HepG2 (cell line): ENCODE results near the gene C3orf18. TPM values are rescaled to one million over a fixed set of nuclear protein-coding genes. Genes with fewer than 3 reads are reported as not detected.

Source experiments
- AHR ChIP-seq: IDR thresholded peaks from 2 replicates; pipeline ENCODE4 v1.6.1; 2018; ENCODE audit warnings: missing genetic modification reagents, missing compliant biosample characterization
- ARNT2 ChIP-seq: sonication (generic); formaldehyde crosslinking; IDR thresholded peaks from 2 replicates; pipeline ENCODE4 v1.8.0; 2022; ENCODE audit warnings: mild to moderate bottlenecking, low read depth, missing genetic modification reagents, moderate library complexity
- ASH2L ChIP-seq: fragments of 300-600, 200-600 bp; sonication (generic); IDR thresholded peaks from 2 replicates; pipeline ENCODE4 v1.7.0; 2017; ENCODE audit warnings: low read depth, mild to moderate bottlenecking, moderate library complexity, mixed read lengths, low read length; ENCODE audit not compliant: insufficient read length
- DR1 ChIP-seq: sonication (generic); formaldehyde crosslinking; IDR thresholded peaks from 2 replicates; pipeline ENCODE4 v1.8.0; 2021; ENCODE audit warnings: mild to moderate bottlenecking, missing genetic modification reagents, inconsistent platforms
- EED ChIP-seq: sonication (generic); formaldehyde crosslinking; IDR thresholded peaks from 2 replicates; pipeline ENCODE4 v1.5.0; 2020; ENCODE audit warnings: mild to moderate bottlenecking, missing genetic modification reagents
- HMG20B ChIP-seq: conservative IDR thresholded peaks from 2 replicates; pipeline ENCODE4 v1.6.1; 2016; ENCODE audit warnings: missing genetic modification reagents, missing compliant biosample characterization
- HOXA3 ChIP-seq: sonication (generic); formaldehyde crosslinking; IDR thresholded peaks from 2 replicates; pipeline ENCODE4 v1.5.0; 2020; ENCODE audit warnings: missing genetic modification reagents
- KLF15 ChIP-seq: sonication (generic); formaldehyde crosslinking; IDR thresholded peaks from 2 replicates; pipeline ENCODE4 v1.8.1; 2023; ENCODE audit warnings: borderline replicate concordance, mild to moderate bottlenecking, inconsistent platforms, missing genetic modification reagents, mixed read lengths
- MLLT10 ChIP-seq: sonication (generic); formaldehyde crosslinking; IDR thresholded peaks from 2 replicates; pipeline ENCODE4 v1.4.0; 2020; ENCODE audit warnings: missing genetic modification reagents
- NFE2 ChIP-seq: sonication (generic); formaldehyde crosslinking; IDR thresholded peaks from 2 replicates; pipeline ENCODE4 v1.4.0; 2020; ENCODE audit warnings: missing genetic modification reagents
- NKX3-1 ChIP-seq: sonication (generic); formaldehyde crosslinking; IDR thresholded peaks from 2 replicates; pipeline ENCODE4 v1.5.0; 2020; ENCODE audit warnings: missing genetic modification reagents
- NR2F1 ChIP-seq, 2 experiments: fragments of 450-650 bp in 1 of 2; formaldehyde crosslinking in 1 of 2; IDR thresholded peaks; 2 replicates each; pipeline versions ENCODE4 v1.5.0 to v1.6.1; 2016 to 2020; ENCODE audit warnings: mild to moderate bottlenecking in 1 of 2, missing compliant biosample characterization in 1 of 2, missing genetic modification reagents in 1 of 2, moderate library complexity in 1 of 2
- PITX1 ChIP-seq: sonication (generic); formaldehyde crosslinking; IDR thresholded peaks from 2 replicates; pipeline ENCODE4 v1.5.1; 2020; ENCODE audit warnings: mild to moderate bottlenecking, missing genetic modification reagents
- POLR2AphosphoS2 ChIP-seq: IDR thresholded peaks from 2 replicates; pipeline ENCODE4 v1.6.1; 2011; ENCODE audit warnings: low read depth, low read length, improper control_type of control experiment
- RAD21 ChIP-seq: fragments of 450-650 bp; formaldehyde crosslinking; IDR thresholded peaks from 2 replicates; pipeline ENCODE4 v1.5.0; 2020; ENCODE audit warnings: mild to moderate bottlenecking
- REPIN1 ChIP-seq: sonication (generic); formaldehyde crosslinking; IDR thresholded peaks from 2 replicates; pipeline ENCODE4 v1.8.0; 2022; ENCODE audit warnings: missing genetic modification reagents, low read depth, mild to moderate bottlenecking, borderline replicate concordance
- SMC3 ChIP-seq: IDR thresholded peaks from 2 replicates; pipeline ENCODE4 v1.6.1; 2011; ENCODE audit warnings: low read length, improper control_type of control experiment
- SRSF1 ChIP-seq: fragments of 200-400 bp; formaldehyde crosslinking; optimal IDR thresholded peaks from 2 replicates; pipeline ENCODE3; 2017; ENCODE audit warnings: mild to moderate bottlenecking, low read depth, low read length, moderate library complexity
- STAG1 ChIP-seq: sonication (generic); formaldehyde crosslinking; IDR thresholded peaks from 2 replicates; pipeline ENCODE4 v1.4.0; 2020; ENCODE audit warnings: missing genetic modification reagents
- TARDBP ChIP-seq: sonication (generic); formaldehyde crosslinking; IDR thresholded peaks from 2 replicates; pipeline ENCODE4 v1.8.0; 2022; ENCODE audit warnings: mild to moderate bottlenecking, missing genetic modification reagents
- TBX2 ChIP-seq: sonication (generic); formaldehyde crosslinking; IDR thresholded peaks from 2 replicates; pipeline ENCODE4 v1.5.0; 2020; ENCODE audit warnings: missing genetic modification reagents, mild to moderate bottlenecking, borderline replicate concordance
- ZFX ChIP-seq: sonication (generic); formaldehyde crosslinking; IDR thresholded peaks from 2 replicates; pipeline ENCODE4 v1.4.0; 2020; ENCODE audit warnings: mild to moderate bottlenecking, low read depth, missing genetic modification reagents, moderate library complexity
- ZMYM2 ChIP-seq: sonication (generic); formaldehyde crosslinking; IDR thresholded peaks from 2 replicates; pipeline ENCODE4 v1.8.0; 2022; ENCODE audit warnings: mild to moderate bottlenecking, missing genetic modification reagents
- ZNF160 ChIP-seq: sonication (generic); formaldehyde crosslinking; IDR thresholded peaks from 2 replicates; pipeline ENCODE4 v1.8.0; 2022; ENCODE audit warnings: mild to moderate bottlenecking, inconsistent platforms, missing genetic modification reagents
- ZNF296 ChIP-seq: sonication (generic); formaldehyde crosslinking; conservative IDR thresholded peaks from 2 replicates; pipeline ENCODE4 v1.5.0; 2020; ENCODE audit warnings: mild to moderate bottlenecking, missing genetic modification reagents
- ZNF530 ChIP-seq: sonication (generic); formaldehyde crosslinking; IDR thresholded peaks from 2 replicates; pipeline ENCODE4 v1.5.0; 2020; ENCODE audit warnings: low read depth, mild to moderate bottlenecking, missing genetic modification reagents
- ZNF788 ChIP-seq: sonication (generic); formaldehyde crosslinking; IDR thresholded peaks from 2 replicates; pipeline ENCODE4 v1.5.0; 2020; ENCODE audit warnings: mild to moderate bottlenecking, missing genetic modification reagents, borderline replicate concordance
- polyA plus RNA-seq, 8 experiments: library from polyadenylated mRNA; depleted of rRNA in 3 of 8; stranded (reverse) in 7 of 8; unstranded in 1 of 8; fragments of >200 nt; fragmentation: Illumina TruSeq in 4 of 8; extraction: Trizol in 4 of 8; gene quantifications; 2 replicates each; pipeline versions ENCODE4 v1.2.1 to v1.2.3, GENCODE V29; 2011 to 2016; ENCODE audit warnings: low read depth in 4 of 8, missing spikeins in 1 of 8, mixed read lengths in 1 of 8; ENCODE audit not compliant: insufficient read depth in 1 of 8
- total RNA-seq, 5 experiments: library from RNA; depleted of rRNA; stranded (reverse); fragments of >200 nt; fragmentation: Illumina TruSeq; extraction: Trizol; gene quantifications; 2 replicates each; pipeline ENCODE4 v1.2.3, GENCODE V29; 2016; ENCODE audit warnings: low read depth in 1 of 5
- TF ChIP-seq, protein P1 (sequence below): sonication (generic); formaldehyde crosslinking; IDR thresholded peaks from 2 replicates; pipeline ENCODE4 v1.5.0; 2020; ENCODE audit warnings: mild to moderate bottlenecking, missing genetic modification reagents, moderate library complexity
- TF ChIP-seq, protein P2 (sequence below): sonication (generic); formaldehyde crosslinking; conservative IDR thresholded peaks from 2 replicates; pipeline ENCODE4 v1.4.0; 2020; ENCODE audit warnings: missing genetic modification reagents

The C3orf18 gene
- total and polyA plus RNA-seq, 2 of the 13 experiments (the other 11 are each of a cell fraction or from before 2014, with no cell fraction given) = 1.6 to 4.8 TPM

DNA sequence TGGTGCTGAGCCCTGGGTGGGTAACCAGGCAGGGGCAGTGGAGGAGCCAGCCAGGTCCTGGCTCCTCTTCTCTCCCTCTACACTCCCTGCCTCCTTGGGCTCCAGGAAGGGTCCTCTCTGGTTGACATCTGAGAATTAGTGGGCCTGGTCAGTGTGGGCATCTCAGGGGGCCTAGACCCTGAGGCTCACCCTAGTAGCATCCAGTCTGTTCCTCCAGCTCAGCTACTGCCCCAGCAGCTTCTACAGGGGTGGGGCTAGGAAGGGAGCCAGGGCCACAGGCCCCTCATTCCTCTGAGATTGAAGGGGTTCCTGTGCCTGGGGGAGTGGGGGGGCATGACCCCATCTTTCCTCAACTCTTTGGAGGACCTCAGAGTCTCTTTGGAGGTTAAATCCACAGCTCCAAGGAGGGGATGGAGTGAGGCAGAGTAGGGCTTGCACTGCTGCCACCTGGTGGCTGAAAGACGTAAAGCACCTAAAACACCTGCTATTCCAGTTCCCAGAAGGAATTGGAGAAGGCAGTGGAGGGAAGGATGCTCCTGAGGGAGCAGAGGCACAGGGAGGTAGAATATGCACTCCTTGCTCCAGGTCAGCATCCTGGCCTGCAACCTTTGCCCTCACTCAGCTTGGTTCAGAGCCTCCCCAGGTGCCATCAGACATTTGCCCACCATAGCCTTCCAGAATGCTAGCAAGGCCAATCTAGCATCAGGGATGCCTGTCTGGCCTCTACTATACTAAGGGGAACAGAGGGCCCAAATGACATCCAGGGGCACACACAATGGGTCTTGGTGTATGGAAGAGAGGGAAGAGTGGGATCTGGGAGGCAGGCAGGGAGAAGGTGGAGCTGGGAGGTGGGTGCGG lies 25.1 kb downstream of the C3orf18 start (continued):
- no peak for TF ChIP-seq SRSF1
- no peak for TF ChIP-seq ASH2L
- TF ChIP-seq ZNF530 (CRISPR knock-in tag) = no peak
- TF ChIP-seq, protein P1, sequence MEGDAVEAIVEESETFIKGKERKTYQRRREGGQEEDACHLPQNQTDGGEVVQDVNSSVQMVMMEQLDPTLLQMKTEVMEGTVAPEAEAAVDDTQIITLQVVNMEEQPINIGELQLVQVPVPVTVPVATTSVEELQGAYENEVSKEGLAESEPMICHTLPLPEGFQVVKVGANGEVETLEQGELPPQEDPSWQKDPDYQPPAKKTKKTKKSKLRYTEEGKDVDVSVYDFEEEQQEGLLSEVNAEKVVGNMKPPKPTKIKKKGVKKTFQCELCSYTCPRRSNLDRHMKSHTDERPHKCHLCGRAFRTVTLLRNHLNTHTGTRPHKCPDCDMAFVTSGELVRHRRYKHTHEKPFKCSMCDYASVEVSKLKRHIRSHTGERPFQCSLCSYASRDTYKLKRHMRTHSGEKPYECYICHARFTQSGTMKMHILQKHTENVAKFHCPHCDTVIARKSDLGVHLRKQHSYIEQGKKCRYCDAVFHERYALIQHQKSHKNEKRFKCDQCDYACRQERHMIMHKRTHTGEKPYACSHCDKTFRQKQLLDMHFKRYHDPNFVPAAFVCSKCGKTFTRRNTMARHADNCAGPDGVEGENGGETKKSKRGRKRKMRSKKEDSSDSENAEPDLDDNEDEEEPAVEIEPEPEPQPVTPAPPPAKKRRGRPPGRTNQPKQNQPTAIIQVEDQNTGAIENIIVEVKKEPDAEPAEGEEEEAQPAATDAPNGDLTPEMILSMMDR (CRISPR knock-in tag) = peak; percentile 90
- TF ChIP-seq ZNF788 (CRISPR knock-in tag) = 0 out of 2 replicates have a peak, but pooled peaks have one; percentile 32
- no peak for TF ChIP-seq POLR2AphosphoS2
- peak; percentile 63 for TF ChIP-seq RAD21 (CRISPR knock-in tag)
- TF ChIP-seq NKX3-1 (CRISPR knock-in tag) = no peak
- TF ChIP-seq ZNF160 (CRISPR knock-in tag) = no peak
- TF ChIP-seq EED = 0 out of 2 replicates have a peak, but pooled peaks have one; percentile 35
- TF ChIP-seq HMG20B = no peak
- TF ChIP-seq HOXA3 = no peak
- TF ChIP-seq MLLT10 (CRISPR knock-in tag) = no peak
- no peak for TF ChIP-seq PITX1 (CRISPR knock-in tag)
- TF ChIP-seq AHR (CRISPR knock-in tag) = no peak
- TF ChIP-seq REPIN1 (CRISPR knock-in tag) = no peak
- no peak for TF ChIP-seq ZNF296
- TF ChIP-seq TBX2 = 0 out of 2 replicates have a peak, but pooled peaks have one; percentile 29
- TF ChIP-seq DR1 (CRISPR knock-in tag) = no peak
- TF ChIP-seq NR2F1 (CRISPR knock-in tag; IDR thresholded peaks at IDR 0.05) = no peak
- TF ChIP-seq, protein P2, sequence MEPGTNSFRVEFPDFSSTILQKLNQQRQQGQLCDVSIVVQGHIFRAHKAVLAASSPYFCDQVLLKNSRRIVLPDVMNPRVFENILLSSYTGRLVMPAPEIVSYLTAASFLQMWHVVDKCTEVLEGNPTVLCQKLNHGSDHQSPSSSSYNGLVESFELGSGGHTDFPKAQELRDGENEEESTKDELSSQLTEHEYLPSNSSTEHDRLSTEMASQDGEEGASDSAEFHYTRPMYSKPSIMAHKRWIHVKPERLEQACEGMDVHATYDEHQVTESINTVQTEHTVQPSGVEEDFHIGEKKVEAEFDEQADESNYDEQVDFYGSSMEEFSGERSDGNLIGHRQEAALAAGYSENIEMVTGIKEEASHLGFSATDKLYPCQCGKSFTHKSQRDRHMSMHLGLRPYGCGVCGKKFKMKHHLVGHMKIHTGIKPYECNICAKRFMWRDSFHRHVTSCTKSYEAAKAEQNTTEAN (CRISPR knock-in tag) = no peak
- TF ChIP-seq SMC3 = peak; percentile 83
- TF ChIP-seq STAG1 (CRISPR knock-in tag) = peak; percentile 80
- TF ChIP-seq KLF15 (CRISPR knock-in tag) = no peak
- TF ChIP-seq TARDBP (CRISPR knock-in tag) = no peak
- no peak for TF ChIP-seq ZMYM2
- TF ChIP-seq NFE2 (CRISPR knock-in tag) = no peak
- no peak for TF ChIP-seq ZFX
- no peak for TF ChIP-seq ARNT2 (CRISPR knock-in tag)
